OCI-LY1 (cell line): ENCODE measurements around the gene IL18R1.

Experiments used
- H2AFZ ChIP-seq: fragments of 200-600 bp; sonication (generic), shearing (Covaris generic); 2 replicates; pipeline ENCODE4 v1.6.0; 2014; ENCODE audit warnings: antibody characterized with exemption, mild to moderate bottlenecking, low read length
- H3F3A ChIP-seq: fragments of 200-600 bp; sonication (generic), shearing (Covaris generic); 2 replicates; pipeline ENCODE4 v1.6.0; 2014; ENCODE audit warnings: mild to moderate bottlenecking, antibody characterized with exemption, low read length, moderate library complexity; ENCODE audit not compliant: insufficient read depth
- H3K27ac ChIP-seq: fragments of 200-600 bp; sonication (generic); 2 replicates; pipeline ENCODE4 v1.5.1; 2014; ENCODE audit warnings: low read length, mixed run types, mild to moderate bottlenecking, low read depth; ENCODE audit not compliant: poor library complexity, severe bottlenecking
- H3K27me3 ChIP-seq: fragments of 200-600 bp; sonication (generic); 2 replicates; pipeline ENCODE4 v1.6.0; 2014; ENCODE audit warnings: antibody characterized with exemption, mild to moderate bottlenecking, low read length, moderate library complexity; ENCODE audit not compliant: insufficient read depth
- H3K36me3 ChIP-seq: fragments of 200-600 bp; sonication (generic); 2 replicates; pipeline ENCODE4 v1.6.1; 2014; ENCODE audit warnings: mild to moderate bottlenecking, antibody characterized with exemption, low read length, moderate library complexity, mixed read lengths; ENCODE audit not compliant: insufficient read depth
- H3K4me1 ChIP-seq: fragments of 200-600 bp; sonication (generic); 2 replicates; pipeline ENCODE4 v1.5.1; 2014; ENCODE audit warnings: mild to moderate bottlenecking, low read length, moderate library complexity; ENCODE audit not compliant: insufficient read depth, severe bottlenecking
- H3K4me2 ChIP-seq: fragments of 200-600 bp; sonication (generic), shearing (Covaris generic); 2 replicates; pipeline ENCODE4 v1.6.1; 2014; ENCODE audit warnings: low read length
- H3K4me3 ChIP-seq: fragments of 200-600 bp; sonication (generic); 2 replicates; pipeline ENCODE4 v1.5.1; 2014; ENCODE audit warnings: low read length, low read depth, mild to moderate bottlenecking, mixed read lengths; ENCODE audit not compliant: poor library complexity, severe bottlenecking
- H3K79me2 ChIP-seq: fragments of 200-600 bp; shearing (Covaris generic); 2 replicates; pipeline ENCODE4 v1.6.1; 2016; ENCODE audit warnings: mixed run types, low read length, mixed read lengths; ENCODE audit not compliant: insufficient read depth
- H3K9ac ChIP-seq: fragments of 200-600 bp; sonication (generic), shearing (Covaris generic); 2 replicates; pipeline ENCODE4 v1.6.1; 2014; ENCODE audit warnings: mild to moderate bottlenecking, low read length, mixed read lengths
- H3K9me2 ChIP-seq: fragments of 200-600 bp; sonication (generic), shearing (Covaris generic); 2 replicates; pipeline ENCODE4 v1.6.1; 2014; ENCODE audit warnings: low read depth, mild to moderate bottlenecking, low read length, mixed read lengths
- H3K9me3 ChIP-seq: fragments of 200-600 bp; shearing (Covaris generic); 2 replicates; pipeline ENCODE4 v1.6.1; 2014; ENCODE audit warnings: low read length, mixed read lengths
- H4K20me1 ChIP-seq: fragments of 200-600 bp; sonication (generic), shearing (Covaris generic); 2 replicates; pipeline ENCODE4 v1.6.0; 2016; ENCODE audit warnings: mild to moderate bottlenecking, low read length; ENCODE audit not compliant: insufficient read depth
- CTCF ChIP-seq: fragments of 200-600 bp; sonication (generic), shearing (Covaris generic); IDR thresholded peaks from 2 replicates; pipeline ENCODE4 v1.5.1; 2017; ENCODE audit warnings: mild to moderate bottlenecking, antibody characterized with exemption, low read length, moderate library complexity, mixed read lengths
- EZH2 ChIP-seq: fragments of 200-600 bp; sonication (generic), shearing (Covaris generic); IDR thresholded peaks from 2 replicates; pipeline ENCODE4 v1.8.0; 2017; ENCODE audit warnings: borderline replicate concordance, mixed run types, mild to moderate bottlenecking, antibody characterized with exemption, low read length, moderate library complexity, mixed read lengths

Gene IL18R1

DNA sequence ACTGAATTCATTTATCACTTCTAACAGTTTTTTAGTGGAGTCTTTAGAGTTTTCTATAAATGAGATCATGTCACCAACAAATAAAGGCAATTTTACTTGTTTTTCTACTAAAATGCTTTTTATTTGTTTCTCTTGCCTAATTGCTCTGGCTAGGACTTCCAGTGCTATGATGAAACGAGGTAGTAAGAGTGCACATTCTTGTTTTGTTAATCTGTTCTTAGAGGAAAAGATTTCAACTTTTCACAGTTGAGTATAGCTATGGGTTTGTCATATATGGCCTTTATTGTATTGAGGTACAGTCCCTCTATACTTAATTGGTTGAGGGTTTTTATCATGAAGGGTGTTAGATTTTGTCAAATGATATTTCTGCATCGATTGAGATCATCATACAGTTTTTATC lies 73.0 kb downstream of the IL18R1 start:
- Histone ChIP-seq H4K20me1 (no peaks in the 10 kb centered on the region), H3K4me3 (no peak overlapping the region), H3K79me2 (no peaks in the 10 kb centered on the region), H3K9me3 (no peaks in the 10 kb centered on the region), H3K9me2 (no peaks in the 10 kb centered on the region), H3K4me2 (no peak overlapping the region), H3K4me1 (no peaks in the 10 kb centered on the region), H3K27ac (no peak overlapping the region), H3K9ac (no peak overlapping the region), H2AFZ (no peak overlapping the region), H3K36me3 (no peaks in the 10 kb centered on the region), H3K27me3 (no peaks in the 10 kb centered on the region), H3F3A (no peaks in the 10 kb centered on the region)
- TF ChIP-seq CTCF (no peak), EZH2 (no peak)

DNA sequence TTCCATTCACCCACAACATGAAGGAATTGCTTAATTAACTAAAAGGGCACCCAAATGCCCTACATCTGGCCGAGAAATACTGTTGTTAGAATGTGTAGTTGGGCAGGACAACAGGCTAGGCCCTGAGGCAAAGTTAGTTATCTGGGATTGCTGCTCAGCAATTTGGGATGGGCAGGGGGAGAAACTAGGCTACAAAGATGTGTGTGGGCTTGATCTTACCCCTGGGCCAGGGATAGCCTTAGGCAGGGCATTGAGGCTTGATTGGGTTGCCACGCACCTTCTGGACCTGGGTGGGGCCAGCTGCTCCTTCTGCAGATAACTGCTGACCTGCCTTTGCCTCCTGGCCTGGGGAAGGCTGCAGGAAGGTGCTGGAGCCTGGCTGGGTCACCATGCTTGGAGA lies 76.8 kb downstream of the IL18R1 start:
- Histone ChIP-seq H3K79me2 (no peaks in the 10 kb centered on the region), H3K4me2 (no peak overlapping the region), H3K9me3 (no peaks in the 10 kb centered on the region), H4K20me1 (no peaks in the 10 kb centered on the region), H3K36me3 (no peaks in the 10 kb centered on the region), H3K27me3 (no peaks in the 10 kb centered on the region), H2AFZ (no peak overlapping the region), H3K9ac (no peak overlapping the region), H3K4me3 (no peak overlapping the region), H3K9me2 (no peaks in the 10 kb centered on the region), H3K4me1 (no peaks in the 10 kb centered on the region), H3F3A (no peaks in the 10 kb centered on the region), H3K27ac (no peak overlapping the region)
- TF ChIP-seq EZH2 (no peak), CTCF (no peak)

GRCh38 chr2:102433973-102434654 lies 78.5 kb downstream of the IL18R1 start:
- no peaks in the 10 kb centered on the region for H3K36me3 ChIP-seq
- H3K9me3 ChIP-seq, result no peaks in the 10 kb centered on the region
- H4K20me1 ChIP-seq, result no peaks in the 10 kb centered on the region
- no peaks in the 10 kb centered on the region for H3K9me2 ChIP-seq
- no peaks in the 10 kb centered on the region for H3K4me1 ChIP-seq
- no peaks in the 10 kb centered on the region for H3K27me3 ChIP-seq
- no peak overlapping the region for H3K4me3 ChIP-seq
- no peak overlapping the region for H3K4me2 ChIP-seq
- H3K79me2 ChIP-seq, result no peaks in the 10 kb centered on the region
- H3K9ac ChIP-seq, result no peak overlapping the region
- TF ChIP-seq EZH2 (no peak), CTCF (no peak)
- H2AFZ ChIP-seq, result no peak overlapping the region
- H3K27ac ChIP-seq, result no peak overlapping the region
- H3F3A ChIP-seq, result no peaks in the 10 kb centered on the region
